H1 (cell line): ENCODE measurements around the gene KHDRBS1. TPM values are rescaled to one million over a fixed set of nuclear protein-coding genes. Genes with fewer than 3 reads are reported as not detected.

ENCODE experiments used
- CTCF ChIA-PET: fragments of 300-600 bp; sonication (Branson Sonifier 250); formaldehyde crosslinking; loops from one replicate; lab custom pipeline; 2021; ENCODE audit not compliant: partially characterized antibody; lab: Charles Lee
- POLR2A ChIA-PET: fragments of 300-600 bp; sonication (Branson Sonifier 250); formaldehyde crosslinking; loops from one replicate; lab custom pipeline; 2021; ENCODE audit warnings: inconsistent platforms; ENCODE audit not compliant: partially characterized antibody; lab: Charles Lee
- DNase-seq, 2 experiments: peaks; one replicate each; pipeline versions ENCODE4 v3.0.0 to v3.0.0-alpha.2; 2010 to 2022; ENCODE audit warnings: low spot score in 2 of 2, low read depth in 1 of 2, mixed read lengths in 1 of 2
- FAIRE-seq: peaks from 2 replicates; lab custom pipeline; 2011; peaks lifted over from hg19 to GRCh38; lab: Jason Lieb, UNC
- H2AFZ ChIP-seq: 2 replicates; pipeline ENCODE4 v1.8.1; 2012; ENCODE audit warnings: low read length, inconsistent platforms
- H2AK5ac ChIP-seq: 2 replicates; pipeline ENCODE4 v1.6.1; 2013; ENCODE audit warnings: low read depth, low read length
- H2BK120ac ChIP-seq: replicated peaks from 2 replicates; pipeline ENCODE3; 2013; ENCODE audit warnings: low read depth, low read length, inconsistent platforms
- H2BK12ac ChIP-seq: 2 replicates; pipeline ENCODE4 v1.6.1; 2013; ENCODE audit warnings: low read depth, low read length
- H2BK15ac ChIP-seq: 2 replicates; pipeline ENCODE4 v1.6.1; 2013; ENCODE audit warnings: low read length
- H2BK20ac ChIP-seq: 2 replicates; pipeline ENCODE4 v1.6.1; 2013; ENCODE audit warnings: low read length
- H2BK5ac ChIP-seq: 2 replicates; pipeline ENCODE4 v1.6.1; 2013; ENCODE audit warnings: low read depth, low read length
- H3K14ac ChIP-seq: 2 replicates; pipeline ENCODE4 v1.6.1; 2013; ENCODE audit warnings: inconsistent platforms; ENCODE audit not compliant: insufficient read length
- H3K18ac ChIP-seq: 2 replicates; pipeline ENCODE4 v1.6.1; 2013; ENCODE audit warnings: low read length; ENCODE audit errors: extremely low read depth
- H3K23ac ChIP-seq: 2 replicates; pipeline ENCODE4 v1.6.1; 2013; ENCODE audit warnings: inconsistent platforms; ENCODE audit not compliant: insufficient read length
- H3K23me2 ChIP-seq: 2 replicates; pipeline ENCODE4 v1.6.1; 2013; ENCODE audit warnings: low read depth, low read length
- H3K27ac ChIP-seq: 2 replicates; pipeline ENCODE4 v1.6.1; 2011; ENCODE audit warnings: low read depth, low read length, inconsistent platforms
- H3K27me3 ChIP-seq, 4 experiments: replicated peaks in 1 of 4; 1 replicate in 1 of 4; 2 replicates in 3 of 4; pipeline versions ENCODE4 v1.6.1 to v1.8.1; 2011 to 2013; ENCODE audit warnings: low read length in 3 of 4, mild to moderate bottlenecking in 3 of 4, inconsistent platforms in 2 of 4, mixed read lengths in 2 of 4, moderate library complexity in 1 of 4; ENCODE audit not compliant: control insufficient read depth in 3 of 4, insufficient read depth in 3 of 4; ENCODE audit errors: extremely low read depth in 1 of 4
- H3K36me3 ChIP-seq, 4 experiments: 2 replicates each; pipeline versions ENCODE4 v1.6.1 to v1.8.1; 2011 to 2013; ENCODE audit warnings: mild to moderate bottlenecking in 4 of 4, low read length in 3 of 4, moderate library complexity in 2 of 4, control low read depth in 1 of 4, inconsistent platforms in 1 of 4; ENCODE audit not compliant: insufficient read depth in 4 of 4, control insufficient read depth in 2 of 4
- H3K4ac ChIP-seq: replicated peaks from 2 replicates; pipeline ENCODE3; 2013; ENCODE audit warnings: low read length, low read depth, mixed read lengths, inconsistent platforms; ENCODE audit not compliant: insufficient read length
- H3K4me1 ChIP-seq, 4 experiments: replicated peaks in 1 of 4; 1 replicate in 1 of 4; 2 replicates in 3 of 4; pipeline versions ENCODE4 v1.6.1 to v1.8.1; 2011 to 2013; ENCODE audit warnings: low read length in 3 of 4, inconsistent platforms in 2 of 4, mixed read lengths in 1 of 4; ENCODE audit not compliant: insufficient read depth in 4 of 4, control insufficient read depth in 3 of 4
- H3K4me2 ChIP-seq, 2 experiments: 2 replicates each; pipeline versions ENCODE4 v1.6.1 to v1.8.1; 2011 to 2013; ENCODE audit warnings: low read depth in 2 of 2, low read length in 2 of 2, control low read depth in 1 of 2, inconsistent platforms in 1 of 2, mild to moderate bottlenecking in 1 of 2; ENCODE audit not compliant: insufficient read depth in 1 of 2
- H3K4me3 ChIP-seq, 4 experiments: fragments of 200-600, 300-600 bp in 1 of 4; sonication (generic), shearing (Covaris generic), sonication (Bioruptor Twin) in 1 of 4; 2 replicates each; pipeline versions ENCODE4 v1.5.1 to v1.8.1; 2011 to 2016; ENCODE audit warnings: low read length in 4 of 4, low read depth in 3 of 4, control low read depth in 2 of 4, inconsistent platforms in 2 of 4, mild to moderate bottlenecking in 2 of 4, mixed read lengths in 1 of 4, moderate library complexity in 1 of 4; ENCODE audit not compliant: insufficient read depth in 2 of 4; ENCODE audit errors: extremely low read depth in 1 of 4
- H3K56ac ChIP-seq: replicated peaks from 2 replicates; pipeline ENCODE3; 2013; ENCODE audit warnings: low read depth, mild to moderate bottlenecking, mixed read lengths, low read length, inconsistent platforms; ENCODE audit not compliant: insufficient read length
- H3K79me1 ChIP-seq: 2 replicates; pipeline ENCODE4 v1.6.1; 2013; ENCODE audit warnings: low read depth, low read length, control low read depth
- H3K79me2 ChIP-seq, 2 experiments: 2 replicates each; pipeline versions ENCODE4 v1.6.1 to v1.8.1; 2012 to 2013; ENCODE audit warnings: low read length in 2 of 2, mild to moderate bottlenecking in 2 of 2, inconsistent platforms in 1 of 2; ENCODE audit not compliant: insufficient read depth in 2 of 2, control insufficient read depth in 1 of 2
- H3K9ac ChIP-seq, 4 experiments: replicated peaks in 1 of 4; 1 replicate in 1 of 4; 2 replicates in 3 of 4; pipeline versions ENCODE4 v1.6.1 to v1.8.1; 2011 to 2013; ENCODE audit warnings: low read depth in 3 of 4, low read length in 3 of 4, control low read depth in 2 of 4, mild to moderate bottlenecking in 2 of 4, moderate library complexity in 2 of 4, inconsistent platforms in 1 of 4; ENCODE audit errors: extremely low read depth in 1 of 4
- H3K9me3 ChIP-seq, 2 experiments: 2 replicates each; pipeline versions ENCODE4 v1.6.1 to v1.8.1; 2012 to 2013; ENCODE audit warnings: mild to moderate bottlenecking in 2 of 2, moderate library complexity in 2 of 2, control low read depth in 1 of 2, inconsistent platforms in 1 of 2, low read depth in 1 of 2, low read length in 1 of 2, mixed read lengths in 1 of 2; ENCODE audit not compliant: insufficient read depth in 2 of 2
- H4K20me1 ChIP-seq, 2 experiments: replicated peaks in 1 of 2; 2 replicates each; pipeline versions ENCODE3 to v1.8.1; 2011 to 2013; ENCODE audit warnings: inconsistent platforms in 2 of 2, low read length in 2 of 2, mild to moderate bottlenecking in 1 of 2; ENCODE audit not compliant: insufficient read depth in 2 of 2, control insufficient read depth in 1 of 2
- H4K5ac ChIP-seq: 2 replicates; pipeline ENCODE4 v1.6.1; 2013; ENCODE audit warnings: low read length, low read depth, mixed read lengths, inconsistent platforms; ENCODE audit not compliant: insufficient read length
- H4K8ac ChIP-seq: 2 replicates; pipeline ENCODE4 v1.8.0; 2013; ENCODE audit warnings: mild to moderate bottlenecking, moderate library complexity, low read length, inconsistent platforms; ENCODE audit not compliant: insufficient read depth; ENCODE audit errors: extremely low read depth
- H4K91ac ChIP-seq: replicated peaks from 2 replicates; pipeline ENCODE3; 2013; ENCODE audit warnings: low read length, mixed read lengths, inconsistent platforms; ENCODE audit not compliant: insufficient read length
- BCL11A ChIP-seq, 2 experiments: IDR thresholded peaks; one replicate each; pipeline ENCODE4 v1.6.1; 2011; ENCODE audit warnings: low read depth in 2 of 2, low read length in 2 of 2, mild to moderate bottlenecking in 2 of 2
- BRCA1 ChIP-seq: IDR thresholded peaks from 2 replicates; pipeline ENCODE4 v1.6.1; 2012; ENCODE audit warnings: low read depth, low read length, improper control_type of control experiment
- CHD1 ChIP-seq: IDR thresholded peaks from 2 replicates; pipeline ENCODE4 v1.6.1; 2012; ENCODE audit warnings: low read depth, low read length, improper control_type of control experiment
- GTF2F1 ChIP-seq: IDR thresholded peaks from 2 replicates; pipeline ENCODE4 v1.6.1; 2012; ENCODE audit warnings: low read depth, low read length, improper control_type of control experiment, borderline replicate concordance
- KDM4A ChIP-seq: IDR thresholded peaks from one replicate; pipeline ENCODE4 v1.7.1; 2012; ENCODE audit warnings: low read depth, mild to moderate bottlenecking, moderate library complexity, low read length, inconsistent platforms; ENCODE audit not compliant: severe bottlenecking
- KDM5A ChIP-seq: fragments of 200-600 bp; IDR thresholded peaks from 2 replicates; pipeline ENCODE4 v1.7.1; 2012; ENCODE audit warnings: mild to moderate bottlenecking, low read length, inconsistent platforms, mixed read lengths
- NANOG ChIP-seq: IDR thresholded peaks from 2 replicates; pipeline ENCODE4 v1.6.1; 2011; ENCODE audit warnings: low read length, low read depth, mild to moderate bottlenecking, inconsistent platforms; ENCODE audit not compliant: insufficient read depth, poor library complexity, severe bottlenecking
- NRF1 ChIP-seq: IDR thresholded peaks from 2 replicates; pipeline ENCODE4 v1.6.1; 2011; ENCODE audit warnings: mild to moderate bottlenecking, low read depth, low read length, improper control_type of control experiment
- RBBP5 ChIP-seq: IDR thresholded peaks from 2 replicates; pipeline ENCODE4 v1.7.1; 2012; ENCODE audit warnings: low read depth, mild to moderate bottlenecking, inconsistent platforms, low read length, moderate library complexity, borderline replicate concordance
- TEAD4 ChIP-seq: IDR thresholded peaks from 2 replicates; pipeline ENCODE4 v1.6.1; 2012; ENCODE audit warnings: low read depth, low read length, inconsistent platforms, mixed read lengths
- YY1 ChIP-seq: IDR thresholded peaks from 2 replicates; pipeline ENCODE4 v1.6.1; 2011; ENCODE audit warnings: low read depth, mild to moderate bottlenecking, low read length
- WGBS, 2 experiments: shearing (Covaris generic) in 1 of 2; methylation state at CpG; one replicate each; pipeline versions ENCODE4 v1.1.6 to v1.1.7; 2013 to 2015; ENCODE audit warnings: low lambda C conversion rate in 2 of 2, mixed read lengths in 2 of 2, inconsistent platforms in 1 of 2, low coverage in 1 of 2, missing lambda C conversion rate in 1 of 2; ENCODE audit not compliant: insufficient replicate concordance in 2 of 2, insufficient coverage in 1 of 2, insufficient read length in 1 of 2; ENCODE audit errors: extremely low coverage in 1 of 2, missing lambda C conversion rate in 1 of 2; 5-methylcytosine and 5-hydroxymethylcytosine counted together
- polyA plus RNA-seq, 7 experiments: library from polyadenylated mRNA; depleted of rRNA in 3 of 7; stranded (reverse) in 5 of 7; unstranded in 2 of 7; fragments of >200 nt in 5 of 7; fragments of 200-250 nt in 2 of 7; gene quantifications; 1 replicate in 5 of 7; 2 replicates in 1 of 7; 4 replicates in 1 of 7; pipeline versions ENCODE4 v1.2.1 to v1.2.3, GENCODE V29; 2011 to 2013; ENCODE audit warnings: missing spikeins in 2 of 7, mixed read lengths in 2 of 7
- total RNA-seq: library from RNA; stranded (reverse); fragmentation: NEBNext Ultra II Directional; extraction: Animal tissue kit (Norgen Biotek cat#: 25700); gene quantifications from 2 replicates; pipeline ENCODE4 v1.2.1, GENCODE V29; 2021
- TF ChIP-seq, protein P1 (sequence below): IDR thresholded peaks from 2 replicates; pipeline ENCODE4 v1.6.1; 2011; ENCODE audit warnings: low read length, improper control_type of control experiment

The KHDRBS1 gene
- total and polyA plus RNA-seq, 2 of the 8 experiments (the other 6 are each of a cell fraction or from before 2014, with no cell fraction given), result 53.8 to 284 TPM

- Histone ChIP-seq H3K4me2 (no peak overlapping the region), H2AFZ (no peak overlapping the region), H2AK5ac (no peak overlapping the region), H3K4ac (no peak overlapping the region), H4K5ac (no peak overlapping the region), H2BK15ac (no peak overlapping the region), H3K36me3 (peaks cover 5 to 20% (median 6%) of the 10 kb centered on the region in 4 experiments; a peak in 4 of 8 replicates), H2BK5ac (no peak overlapping the region), H4K91ac (no peak overlapping the region), H4K8ac (no peak overlapping the region), H3K9me3 (no peaks in the 10 kb centered on the region), H2BK12ac (no peak overlapping the region), H3K4me3 (no peak overlapping the region), H3K27ac (no peak overlapping the region), H3K18ac (no peak overlapping the region), H3K4me1 (no peaks in the 10 kb centered on the region), H3K14ac (no peak overlapping the region), H3K56ac (no peak overlapping the region), H3K79me1 (peaks cover 5% of the 10 kb centered on the region), H3K23ac (no peak overlapping the region), H3K79me2 (peaks cover 44 to 98% of the 10 kb centered on the region in 2 experiments), H3K23me2 (no peaks in the 10 kb centered on the region), H4K20me1 (peaks cover 12 to 34% of the 10 kb centered on the region in 2 experiments), H3K9ac (no peak overlapping the region), H2BK20ac (no peak overlapping the region), H2BK120ac (no peak overlapping the region), H3K27me3 (no peaks in the 10 kb centered on the region)
- FAIRE-seq (no peak), DNase-seq (no peak)
- POLR2A ChIA-PET, result interaction anchor here (0.9 to 5.5 kb wide), 5 partner anchors 10 to 48 kb away, joined by 3 to 49 read pairs (median 7); partner anchors contain the start of genes KHDRBS1 and TMEM39B
- CTCF ChIA-PET, result no interaction called here
- TF ChIP-seq NRF1 (no peak), KDM4A (no peak), CHD1 (no peak), GTF2F1 (no peak), NANOG (no peak), YY1 (no peak), RBBP5 (no peak), BRCA1 (no peak), TEAD4 (no peak), BCL11A (IDR thresholded peaks at IDR 0.05; ENCODE audit: low read depth in 2 of 2, low read length in 2 of 2) (no peak), KDM5A (no peak)
- TF ChIP-seq, protein P1, sequence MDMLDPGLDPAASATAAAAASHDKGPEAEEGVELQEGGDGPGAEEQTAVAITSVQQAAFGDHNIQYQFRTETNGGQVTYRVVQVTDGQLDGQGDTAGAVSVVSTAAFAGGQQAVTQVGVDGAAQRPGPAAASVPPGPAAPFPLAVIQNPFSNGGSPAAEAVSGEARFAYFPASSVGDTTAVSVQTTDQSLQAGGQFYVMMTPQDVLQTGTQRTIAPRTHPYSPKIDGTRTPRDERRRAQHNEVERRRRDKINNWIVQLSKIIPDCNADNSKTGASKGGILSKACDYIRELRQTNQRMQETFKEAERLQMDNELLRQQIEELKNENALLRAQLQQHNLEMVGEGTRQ, result no peak
- WGBS, 2 experiments, result 91% methylated on average over 4 of the region's 6 CpGs; no CpG with 5 or more reads in 1 of the 2 experiments
These were observed 11.8 kb downstream of the KHDRBS1 start for GRCh38 chr1:32025515-32025914.
